ENCODE results near the gene EEF1A2. TPM values are rescaled to one million over a fixed set of nuclear protein-coding genes. Genes with fewer than 3 reads are reported as not detected.

EEF1A2 gene
- total RNA-seq, 1 experiment from 2014 or later: 26.0 TPM

DNA sequence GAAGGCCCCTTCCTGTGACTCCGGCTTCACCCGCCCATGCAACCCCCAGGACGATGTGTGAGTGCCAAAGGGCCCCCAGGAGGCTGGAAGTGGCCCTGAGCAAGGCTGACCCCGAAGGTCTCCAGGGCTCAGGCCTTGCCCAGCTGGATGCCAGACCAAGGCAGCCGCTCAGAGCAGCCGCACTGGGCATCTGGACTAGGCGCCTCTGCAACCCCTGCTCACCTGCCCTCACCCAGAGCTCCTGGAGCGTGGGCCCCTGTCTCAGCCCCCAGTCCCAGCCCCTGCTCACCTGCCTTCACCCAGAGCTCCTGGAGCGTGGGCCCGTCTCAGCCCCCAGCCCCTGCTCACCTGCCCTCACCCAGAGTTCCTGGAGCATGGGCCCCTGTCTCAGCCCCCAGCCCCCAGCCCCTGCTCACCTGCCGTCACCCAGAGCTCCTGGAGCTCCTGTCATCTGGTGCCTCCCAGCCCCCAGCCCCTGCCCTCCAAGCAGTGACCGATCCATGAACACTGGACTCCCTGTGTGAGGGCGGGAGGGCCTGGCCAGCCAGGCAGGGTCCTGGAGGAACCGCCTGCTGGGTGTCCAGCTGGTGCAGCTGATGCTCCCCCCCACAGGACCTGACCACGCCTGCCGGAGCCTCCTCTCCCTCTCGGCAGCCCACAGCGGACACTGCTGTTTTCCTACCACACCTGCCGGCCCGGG lies 47.5 kb upstream of the EEF1A2 start:
- TF ChIP-seq, protein P1, sequence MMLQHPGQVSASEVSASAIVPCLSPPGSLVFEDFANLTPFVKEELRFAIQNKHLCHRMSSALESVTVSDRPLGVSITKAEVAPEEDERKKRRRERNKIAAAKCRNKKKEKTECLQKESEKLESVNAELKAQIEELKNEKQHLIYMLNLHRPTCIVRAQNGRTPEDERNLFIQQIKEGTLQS (CRISPR knock-in tag; conservative IDR thresholded peaks at IDR 0.05): no peak
- TF ChIP-seq, protein P2, sequence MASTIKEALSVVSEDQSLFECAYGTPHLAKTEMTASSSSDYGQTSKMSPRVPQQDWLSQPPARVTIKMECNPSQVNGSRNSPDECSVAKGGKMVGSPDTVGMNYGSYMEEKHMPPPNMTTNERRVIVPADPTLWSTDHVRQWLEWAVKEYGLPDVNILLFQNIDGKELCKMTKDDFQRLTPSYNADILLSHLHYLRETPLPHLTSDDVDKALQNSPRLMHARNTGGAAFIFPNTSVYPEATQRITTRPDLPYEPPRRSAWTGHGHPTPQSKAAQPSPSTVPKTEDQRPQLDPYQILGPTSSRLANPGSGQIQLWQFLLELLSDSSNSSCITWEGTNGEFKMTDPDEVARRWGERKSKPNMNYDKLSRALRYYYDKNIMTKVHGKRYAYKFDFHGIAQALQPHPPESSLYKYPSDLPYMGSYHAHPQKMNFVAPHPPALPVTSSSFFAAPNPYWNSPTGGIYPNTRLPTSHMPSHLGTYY (CRISPR knock-in tag; IDR thresholded peaks at IDR 0.05): no peak
- TF ChIP-seq ZNF423 (CRISPR knock-in tag; IDR thresholded peaks at IDR 0.05) (no peak), MXD4 (CRISPR knock-in tag; IDR thresholded peaks at IDR 0.05; ENCODE audit: borderline replicate concordance) (no peak), GABPB1 (CRISPR knock-in tag; IDR thresholded peaks at IDR 0.05) (no peak), ATF1 (CRISPR knock-in tag; IDR thresholded peaks at IDR 0.05) (no peak)
- TF ChIP-seq, protein P3, sequence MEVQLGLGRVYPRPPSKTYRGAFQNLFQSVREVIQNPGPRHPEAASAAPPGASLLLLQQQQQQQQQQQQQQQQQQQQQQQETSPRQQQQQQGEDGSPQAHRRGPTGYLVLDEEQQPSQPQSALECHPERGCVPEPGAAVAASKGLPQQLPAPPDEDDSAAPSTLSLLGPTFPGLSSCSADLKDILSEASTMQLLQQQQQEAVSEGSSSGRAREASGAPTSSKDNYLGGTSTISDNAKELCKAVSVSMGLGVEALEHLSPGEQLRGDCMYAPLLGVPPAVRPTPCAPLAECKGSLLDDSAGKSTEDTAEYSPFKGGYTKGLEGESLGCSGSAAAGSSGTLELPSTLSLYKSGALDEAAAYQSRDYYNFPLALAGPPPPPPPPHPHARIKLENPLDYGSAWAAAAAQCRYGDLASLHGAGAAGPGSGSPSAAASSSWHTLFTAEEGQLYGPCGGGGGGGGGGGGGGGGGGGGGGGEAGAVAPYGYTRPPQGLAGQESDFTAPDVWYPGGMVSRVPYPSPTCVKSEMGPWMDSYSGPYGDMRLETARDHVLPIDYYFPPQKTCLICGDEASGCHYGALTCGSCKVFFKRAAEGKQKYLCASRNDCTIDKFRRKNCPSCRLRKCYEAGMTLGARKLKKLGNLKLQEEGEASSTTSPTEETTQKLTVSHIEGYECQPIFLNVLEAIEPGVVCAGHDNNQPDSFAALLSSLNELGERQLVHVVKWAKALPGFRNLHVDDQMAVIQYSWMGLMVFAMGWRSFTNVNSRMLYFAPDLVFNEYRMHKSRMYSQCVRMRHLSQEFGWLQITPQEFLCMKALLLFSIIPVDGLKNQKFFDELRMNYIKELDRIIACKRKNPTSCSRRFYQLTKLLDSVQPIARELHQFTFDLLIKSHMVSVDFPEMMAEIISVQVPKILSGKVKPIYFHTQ (CRISPR knock-in tag; IDR thresholded peaks at IDR 0.05): no peak
- TF ChIP-seq, protein P4, sequence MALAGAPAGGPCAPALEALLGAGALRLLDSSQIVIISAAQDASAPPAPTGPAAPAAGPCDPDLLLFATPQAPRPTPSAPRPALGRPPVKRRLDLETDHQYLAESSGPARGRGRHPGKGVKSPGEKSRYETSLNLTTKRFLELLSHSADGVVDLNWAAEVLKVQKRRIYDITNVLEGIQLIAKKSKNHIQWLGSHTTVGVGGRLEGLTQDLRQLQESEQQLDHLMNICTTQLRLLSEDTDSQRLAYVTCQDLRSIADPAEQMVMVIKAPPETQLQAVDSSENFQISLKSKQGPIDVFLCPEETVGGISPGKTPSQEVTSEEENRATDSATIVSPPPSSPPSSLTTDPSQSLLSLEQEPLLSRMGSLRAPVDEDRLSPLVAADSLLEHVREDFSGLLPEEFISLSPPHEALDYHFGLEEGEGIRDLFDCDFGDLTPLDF (CRISPR knock-in tag; IDR thresholded peaks at IDR 0.05): no peak
- TF ChIP-seq, protein P5, sequence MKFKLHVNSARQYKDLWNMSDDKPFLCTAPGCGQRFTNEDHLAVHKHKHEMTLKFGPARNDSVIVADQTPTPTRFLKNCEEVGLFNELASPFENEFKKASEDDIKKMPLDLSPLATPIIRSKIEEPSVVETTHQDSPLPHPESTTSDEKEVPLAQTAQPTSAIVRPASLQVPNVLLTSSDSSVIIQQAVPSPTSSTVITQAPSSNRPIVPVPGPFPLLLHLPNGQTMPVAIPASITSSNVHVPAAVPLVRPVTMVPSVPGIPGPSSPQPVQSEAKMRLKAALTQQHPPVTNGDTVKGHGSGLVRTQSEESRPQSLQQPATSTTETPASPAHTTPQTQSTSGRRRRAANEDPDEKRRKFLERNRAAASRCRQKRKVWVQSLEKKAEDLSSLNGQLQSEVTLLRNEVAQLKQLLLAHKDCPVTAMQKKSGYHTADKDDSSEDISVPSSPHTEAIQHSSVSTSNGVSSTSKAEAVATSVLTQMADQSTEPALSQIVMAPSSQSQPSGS (CRISPR knock-in tag; IDR thresholded peaks at IDR 0.05; ENCODE audit: borderline replicate concordance, low read depth): no peak
- TF ChIP-seq, protein P6, sequence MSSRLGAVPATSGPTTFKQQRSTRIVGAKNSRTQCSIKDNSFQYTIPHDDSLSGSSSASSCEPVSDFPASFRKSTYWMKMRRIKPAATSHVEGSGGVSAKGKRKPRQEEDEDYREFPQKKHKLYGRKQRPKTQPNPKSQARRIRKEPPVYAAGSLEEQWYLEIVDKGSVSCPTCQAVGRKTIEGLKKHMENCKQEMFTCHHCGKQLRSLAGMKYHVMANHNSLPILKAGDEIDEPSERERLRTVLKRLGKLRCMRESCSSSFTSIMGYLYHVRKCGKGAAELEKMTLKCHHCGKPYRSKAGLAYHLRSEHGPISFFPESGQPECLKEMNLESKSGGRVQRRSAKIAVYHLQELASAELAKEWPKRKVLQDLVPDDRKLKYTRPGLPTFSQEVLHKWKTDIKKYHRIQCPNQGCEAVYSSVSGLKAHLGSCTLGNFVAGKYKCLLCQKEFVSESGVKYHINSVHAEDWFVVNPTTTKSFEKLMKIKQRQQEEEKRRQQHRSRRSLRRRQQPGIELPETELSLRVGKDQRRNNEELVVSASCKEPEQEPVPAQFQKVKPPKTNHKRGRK (CRISPR knock-in tag; IDR thresholded peaks at IDR 0.05; ENCODE audit: borderline replicate concordance): no peak
- TF ChIP-seq, protein P7, sequence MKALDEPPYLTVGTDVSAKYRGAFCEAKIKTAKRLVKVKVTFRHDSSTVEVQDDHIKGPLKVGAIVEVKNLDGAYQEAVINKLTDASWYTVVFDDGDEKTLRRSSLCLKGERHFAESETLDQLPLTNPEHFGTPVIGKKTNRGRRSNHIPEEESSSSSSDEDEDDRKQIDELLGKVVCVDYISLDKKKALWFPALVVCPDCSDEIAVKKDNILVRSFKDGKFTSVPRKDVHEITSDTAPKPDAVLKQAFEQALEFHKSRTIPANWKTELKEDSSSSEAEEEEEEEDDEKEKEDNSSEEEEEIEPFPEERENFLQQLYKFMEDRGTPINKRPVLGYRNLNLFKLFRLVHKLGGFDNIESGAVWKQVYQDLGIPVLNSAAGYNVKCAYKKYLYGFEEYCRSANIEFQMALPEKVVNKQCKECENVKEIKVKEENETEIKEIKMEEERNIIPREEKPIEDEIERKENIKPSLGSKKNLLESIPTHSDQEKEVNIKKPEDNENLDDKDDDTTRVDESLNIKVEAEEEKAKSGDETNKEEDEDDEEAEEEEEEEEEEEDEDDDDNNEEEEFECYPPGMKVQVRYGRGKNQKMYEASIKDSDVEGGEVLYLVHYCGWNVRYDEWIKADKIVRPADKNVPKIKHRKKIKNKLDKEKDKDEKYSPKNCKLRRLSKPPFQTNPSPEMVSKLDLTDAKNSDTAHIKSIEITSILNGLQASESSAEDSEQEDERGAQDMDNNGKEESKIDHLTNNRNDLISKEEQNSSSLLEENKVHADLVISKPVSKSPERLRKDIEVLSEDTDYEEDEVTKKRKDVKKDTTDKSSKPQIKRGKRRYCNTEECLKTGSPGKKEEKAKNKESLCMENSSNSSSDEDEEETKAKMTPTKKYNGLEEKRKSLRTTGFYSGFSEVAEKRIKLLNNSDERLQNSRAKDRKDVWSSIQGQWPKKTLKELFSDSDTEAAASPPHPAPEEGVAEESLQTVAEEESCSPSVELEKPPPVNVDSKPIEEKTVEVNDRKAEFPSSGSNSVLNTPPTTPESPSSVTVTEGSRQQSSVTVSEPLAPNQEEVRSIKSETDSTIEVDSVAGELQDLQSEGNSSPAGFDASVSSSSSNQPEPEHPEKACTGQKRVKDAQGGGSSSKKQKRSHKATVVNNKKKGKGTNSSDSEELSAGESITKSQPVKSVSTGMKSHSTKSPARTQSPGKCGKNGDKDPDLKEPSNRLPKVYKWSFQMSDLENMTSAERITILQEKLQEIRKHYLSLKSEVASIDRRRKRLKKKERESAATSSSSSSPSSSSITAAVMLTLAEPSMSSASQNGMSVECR (CRISPR knock-in tag; IDR thresholded peaks at IDR 0.05; ENCODE audit: borderline replicate concordance): no peak
- TF ChIP-seq, protein P8, sequence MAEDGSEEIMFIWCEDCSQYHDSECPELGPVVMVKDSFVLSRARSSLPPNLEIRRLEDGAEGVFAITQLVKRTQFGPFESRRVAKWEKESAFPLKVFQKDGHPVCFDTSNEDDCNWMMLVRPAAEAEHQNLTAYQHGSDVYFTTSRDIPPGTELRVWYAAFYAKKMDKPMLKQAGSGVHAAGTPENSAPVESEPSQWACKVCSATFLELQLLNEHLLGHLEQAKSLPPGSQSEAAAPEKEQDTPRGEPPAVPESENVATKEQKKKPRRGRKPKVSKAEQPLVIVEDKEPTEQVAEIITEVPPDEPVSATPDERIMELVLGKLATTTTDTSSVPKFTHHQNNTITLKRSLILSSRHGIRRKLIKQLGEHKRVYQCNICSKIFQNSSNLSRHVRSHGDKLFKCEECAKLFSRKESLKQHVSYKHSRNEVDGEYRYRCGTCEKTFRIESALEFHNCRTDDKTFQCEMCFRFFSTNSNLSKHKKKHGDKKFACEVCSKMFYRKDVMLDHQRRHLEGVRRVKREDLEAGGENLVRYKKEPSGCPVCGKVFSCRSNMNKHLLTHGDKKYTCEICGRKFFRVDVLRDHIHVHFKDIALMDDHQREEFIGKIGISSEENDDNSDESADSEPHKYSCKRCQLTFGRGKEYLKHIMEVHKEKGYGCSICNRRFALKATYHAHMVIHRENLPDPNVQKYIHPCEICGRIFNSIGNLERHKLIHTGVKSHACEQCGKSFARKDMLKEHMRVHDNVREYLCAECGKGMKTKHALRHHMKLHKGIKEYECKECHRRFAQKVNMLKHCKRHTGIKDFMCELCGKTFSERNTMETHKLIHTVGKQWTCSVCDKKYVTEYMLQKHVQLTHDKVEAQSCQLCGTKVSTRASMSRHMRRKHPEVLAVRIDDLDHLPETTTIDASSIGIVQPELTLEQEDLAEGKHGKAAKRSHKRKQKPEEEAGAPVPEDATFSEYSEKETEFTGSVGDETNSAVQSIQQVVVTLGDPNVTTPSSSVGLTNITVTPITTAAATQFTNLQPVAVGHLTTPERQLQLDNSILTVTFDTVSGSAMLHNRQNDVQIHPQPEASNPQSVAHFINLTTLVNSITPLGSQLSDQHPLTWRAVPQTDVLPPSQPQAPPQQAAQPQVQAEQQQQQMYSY (CRISPR knock-in tag; IDR thresholded peaks at IDR 0.05): no peak
- no peak overlapping the region for H3K27ac Mint-ChIP-seq
- H3K36me3 Mint-ChIP-seq: no peaks in the 10 kb centered on the region
- DNase-seq (ENCODE audit: low spot score): no peak
- no peak overlapping the region for H3K4me3 Mint-ChIP-seq
- ChIA-PET CTCF (interaction anchor here (0.6 to 3.4 kb wide), 5 partner anchors 9 to 323 kb away, joined by 3 to 48 read pairs (median 3); partner anchors contain the start of gene PTK6), POLR2A (interaction anchor here (0.5 to 0.8 kb wide), 2 partner anchors 96 to 169 kb away, joined by 3 to 4 read pairs; no protein-coding TSS in a partner anchor)
- no peaks in the 10 kb centered on the region for H3K9me3 Mint-ChIP-seq
- H3K27me3 Mint-ChIP-seq (ENCODE audit: low read depth): no peaks in the 10 kb centered on the region
- no peak for ATAC-seq
- peaks cover 13% of the 10 kb centered on the region for H3K4me1 Mint-ChIP-seq

Measured in WTC11 (cell line).